HUES48 (cell line): ENCODE data around the gene DEGS2.
"Not testable (repeated sequence)": the region's sequence is repeated elsewhere in the genome, so short reads cannot be mapped to it uniquely, and the experiment has no call there.

Experiments
- H3K27ac ChIP-seq: one replicate; pipeline ENCODE4 v1.7.0; 2013; ENCODE audit warnings: low read depth, low read length, inconsistent platforms
- H3K27me3 ChIP-seq: 2 replicates; pipeline ENCODE4 v1.6.1; 2013; ENCODE audit warnings: mild to moderate bottlenecking, low read length; ENCODE audit not compliant: control insufficient read depth, insufficient read depth
- H3K36me3 ChIP-seq: 2 replicates; pipeline ENCODE4 v1.6.1; 2013; ENCODE audit warnings: low read length; ENCODE audit not compliant: control insufficient read depth, insufficient read depth
- H3K4me1 ChIP-seq: 2 replicates; pipeline ENCODE4 v1.6.1; 2013; ENCODE audit warnings: mild to moderate bottlenecking, low read length; ENCODE audit not compliant: control insufficient read depth, insufficient read depth
- H3K4me3 ChIP-seq: 2 replicates; pipeline ENCODE4 v1.5.1; 2013; ENCODE audit warnings: mild to moderate bottlenecking, low read depth, low read length
- H3K9ac ChIP-seq: 2 replicates; pipeline ENCODE4 v1.6.1; 2013; ENCODE audit warnings: mild to moderate bottlenecking, low read depth, low read length, moderate library complexity
- H3K9me3 ChIP-seq: 2 replicates; pipeline ENCODE4 v1.6.1; 2013; ENCODE audit warnings: low read length; ENCODE audit not compliant: control insufficient read depth, insufficient read depth

The DEGS2 gene

GRCh38 chr14:100176811-100177327, 17.4 kb upstream of the DEGS2 start:
- H3K9me3 ChIP-seq: no peaks in the 10 kb centered on the region
- H3K36me3 ChIP-seq: no peaks in the 10 kb centered on the region
- H3K27ac ChIP-seq: no peak overlapping the region
- no peaks in the 10 kb centered on the region for H3K4me1 ChIP-seq
- no peaks in the 10 kb centered on the region for H3K27me3 ChIP-seq
- H3K4me3 ChIP-seq: no peak overlapping the region
- no peak overlapping the region for H3K9ac ChIP-seq

DNA sequence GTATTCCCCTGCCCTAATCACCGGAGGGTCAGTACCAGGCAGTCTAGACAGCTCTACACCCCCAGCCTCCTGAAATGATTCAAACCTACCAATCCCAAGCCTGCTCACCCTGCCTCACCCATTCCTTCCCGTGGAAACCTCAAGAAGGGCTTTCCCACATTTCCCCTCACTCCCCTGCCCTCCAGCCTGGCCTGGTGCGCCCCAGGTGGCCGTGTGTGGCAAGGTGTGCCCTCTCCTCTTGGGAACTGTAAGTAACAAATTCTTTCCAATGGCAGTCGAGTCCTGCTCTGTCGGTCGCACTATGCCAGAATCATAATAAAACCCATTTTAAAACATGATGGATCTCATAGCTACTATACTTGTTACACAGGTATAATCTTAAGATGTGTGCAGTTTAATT, 13.9 kb upstream of the DEGS2 start:
- Histone ChIP-seq H3K4me3 (no peak overlapping the region), H3K27me3 (no peaks in the 10 kb centered on the region), H3K9ac (no peak overlapping the region), H3K4me1 (no peaks in the 10 kb centered on the region), H3K36me3 (no peaks in the 10 kb centered on the region), H3K27ac (no peak overlapping the region), H3K9me3 (no peaks in the 10 kb centered on the region)

- H3K4me3 ChIP-seq: no peak overlapping the region
- no peak overlapping the region for H3K27ac ChIP-seq
- no peak overlapping the region for H3K9ac ChIP-seq
- no peaks in the 10 kb centered on the region for H3K27me3 ChIP-seq
- H3K36me3 ChIP-seq: no peaks in the 10 kb centered on the region
- H3K4me1 ChIP-seq: no peaks in the 10 kb centered on the region
- no peaks in the 10 kb centered on the region for H3K9me3 ChIP-seq
Measured at GRCh38 chr14:100172811-100173210, 13.4 kb upstream of the DEGS2 start.

GRCh38 chr14:100170880-100171279, 11.4 kb upstream of the DEGS2 start:
- Histone ChIP-seq H3K9me3 (no peaks in the 10 kb centered on the region), H3K4me1 (no peaks in the 10 kb centered on the region), H3K36me3 (no peaks in the 10 kb centered on the region), H3K27me3 (peaks cover 4% of the 10 kb centered on the region), H3K27ac (no peak overlapping the region), H3K9ac (no peak overlapping the region), H3K4me3 (no peak overlapping the region)

GRCh38 chr14:100168506-100168905, 9.1 kb upstream of the DEGS2 start:
- H3K9me3 ChIP-seq: no peaks in the 10 kb centered on the region
- no peak overlapping the region for H3K4me3 ChIP-seq
- peaks cover 17% of the 10 kb centered on the region for H3K27me3 ChIP-seq
- H3K4me1 ChIP-seq: no peaks in the 10 kb centered on the region
- H3K9ac ChIP-seq: no peak overlapping the region
- no peaks in the 10 kb centered on the region for H3K36me3 ChIP-seq
- no peak overlapping the region for H3K27ac ChIP-seq

- no peaks in the 10 kb centered on the region for H3K9me3 ChIP-seq
- no peak overlapping the region for H3K9ac ChIP-seq
- H3K4me1 ChIP-seq: no peaks in the 10 kb centered on the region
- no peak overlapping the region for H3K27ac ChIP-seq
- no peak overlapping the region for H3K4me3 ChIP-seq
- H3K36me3 ChIP-seq: no peaks in the 10 kb centered on the region
- H3K27me3 ChIP-seq: peaks cover 24% of the 10 kb centered on the region
Measured at GRCh38 chr14:100165831-100166440, 6.5 kb upstream of the DEGS2 start.

GRCh38 chr14:100165376-100165775, 5.9 kb upstream of the DEGS2 start:
- no peak overlapping the region for H3K9ac ChIP-seq
- no peak overlapping the region for H3K4me3 ChIP-seq
- H3K27me3 ChIP-seq: peaks cover 29% of the 10 kb centered on the region
- H3K36me3 ChIP-seq: no peaks in the 10 kb centered on the region
- H3K9me3 ChIP-seq: no peaks in the 10 kb centered on the region
- H3K4me1 ChIP-seq: no peaks in the 10 kb centered on the region
- no peak overlapping the region for H3K27ac ChIP-seq

- Histone ChIP-seq H3K27ac (no peak overlapping the region), H3K4me3 (peak overlapping the region; percentile 65; the same call in 1 of the 2 replicates), H3K9ac (no peak overlapping the region), H3K36me3 (no peaks in the 10 kb centered on the region), H3K27me3 (peaks cover 64% of the 10 kb centered on the region), H3K9me3 (no peaks in the 10 kb centered on the region), H3K4me1 (peaks cover under 1% of the 10 kb centered on the region; the same call in 1 of the 2 replicates)
Measured at GRCh38 chr14:100160534-100160916, 1.1 kb upstream of the DEGS2 start.

DNA sequence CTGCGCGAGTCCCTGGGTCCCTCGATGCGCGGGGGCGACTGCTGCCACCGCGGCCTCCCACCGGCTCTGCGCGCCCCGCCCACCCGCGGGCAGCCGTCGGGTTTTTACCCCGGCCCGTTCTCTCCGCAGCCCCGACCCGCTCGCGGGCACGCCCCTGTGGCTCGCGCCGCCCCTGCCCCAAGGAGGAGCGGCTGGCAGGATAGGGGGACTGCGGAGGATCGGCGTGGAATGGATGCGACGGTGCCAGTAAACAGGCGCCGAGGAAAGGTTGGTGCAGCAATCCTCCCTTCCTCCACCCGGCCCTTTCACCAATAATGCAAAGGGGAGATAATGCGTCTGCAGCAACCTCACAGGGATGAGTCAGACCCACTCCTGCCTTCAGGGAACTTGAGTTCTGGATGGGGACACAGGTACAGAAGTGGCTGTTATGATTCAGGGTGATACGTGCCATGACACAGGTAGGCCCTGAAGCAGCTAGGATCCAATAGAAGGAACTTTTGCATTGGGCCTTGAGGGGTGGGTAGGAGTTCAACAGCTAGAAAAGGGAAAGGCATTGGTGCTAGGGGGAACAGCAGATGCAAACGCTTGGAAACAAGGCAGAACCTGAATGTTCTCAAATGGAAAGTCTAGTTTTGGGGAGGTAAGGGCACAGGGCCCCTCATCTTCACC, 554 bp upstream of the DEGS2 start:
- peak overlapping the region; percentile 65 for H3K4me3 ChIP-seq
- no peaks in the 10 kb centered on the region for H3K9me3 ChIP-seq
- H3K9ac ChIP-seq: no peak overlapping the region
- peaks cover 59% of the 10 kb centered on the region for H3K27me3 ChIP-seq
- no peak overlapping the region for H3K27ac ChIP-seq
- H3K36me3 ChIP-seq: no peaks in the 10 kb centered on the region
- H3K4me1 ChIP-seq: peaks cover 4% of the 10 kb centered on the region; the same call in 1 of the 2 replicates

- no peak overlapping the region for H3K27ac ChIP-seq
- H3K27me3 ChIP-seq: peaks cover 53% of the 10 kb centered on the region
- no peaks in the 10 kb centered on the region for H3K9me3 ChIP-seq
- peak overlapping the region; percentile 61 for H3K4me3 ChIP-seq
- no peak overlapping the region for H3K9ac ChIP-seq
- H3K4me1 ChIP-seq: peaks cover 4% of the 10 kb centered on the region; the same call in 1 of the 2 replicates
- H3K36me3 ChIP-seq: no peaks in the 10 kb centered on the region
Measured at GRCh38 chr14:100158566-100159093, 815 bp downstream of the DEGS2 start.

GRCh38 chr14:100157548-100158232, 1.8 kb downstream of the DEGS2 start:
- H3K27ac ChIP-seq: not testable (repeated sequence)

More at GRCh38 chr14:100157548-100158232, 1.8 kb downstream of the DEGS2 start:
- H3K4me1 ChIP-seq, H3K4me3 ChIP-seq, H3K9ac ChIP-seq, H3K36me3 ChIP-seq, H3K9me3 ChIP-seq: not testable (repeated sequence)
- H3K27me3 ChIP-seq: peaks cover 53% of the 10 kb centered on the region
